Measurements from ENCODE around the gene THAP4. TPM values are rescaled to one million over a fixed set of nuclear protein-coding genes. Genes with fewer than 3 reads are reported as not detected.

The THAP4 gene
- total and polyA plus RNA-seq, 2 of the 13 experiments (the other 11 are each of a cell fraction or from before 2014, with no cell fraction given): 59.7 to 75.7 TPM

DNA sequence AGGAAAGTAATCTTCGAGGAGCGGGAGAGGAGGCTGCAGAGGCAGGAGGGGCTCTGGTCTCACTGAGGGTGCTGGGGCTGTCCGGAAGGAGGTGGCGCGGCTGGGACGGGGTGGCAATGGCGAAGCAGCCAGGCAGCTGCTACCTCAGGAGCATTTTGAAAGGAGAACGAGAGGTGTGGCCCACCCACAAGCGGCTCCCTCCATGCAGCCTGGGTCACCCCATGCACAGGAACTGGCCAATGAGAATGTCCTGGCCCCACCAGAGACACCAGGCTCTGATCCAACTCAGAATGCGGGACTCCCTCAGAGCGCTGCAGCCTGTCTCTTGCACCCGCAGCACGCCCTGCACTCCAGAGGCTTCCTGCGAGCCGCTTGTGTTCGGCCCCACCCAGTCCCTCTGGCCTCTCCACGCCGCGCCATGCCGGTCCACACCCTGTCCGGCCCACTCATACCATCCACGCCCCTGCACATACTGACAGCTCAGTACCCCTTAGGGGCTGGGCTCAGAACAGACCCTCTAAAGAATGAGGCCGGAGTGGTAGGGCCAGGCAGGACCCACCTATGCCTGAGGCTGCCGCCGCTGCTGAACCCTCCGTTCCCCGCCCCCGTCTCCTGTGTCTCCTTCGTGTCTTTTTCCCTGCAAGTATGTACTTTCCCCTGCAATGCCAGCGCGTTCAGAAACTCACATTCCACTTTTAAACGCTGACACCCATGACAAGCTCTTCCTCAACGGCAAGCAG is 84.8 kb downstream of the THAP4 start (continued):
- TF ChIP-seq ZNF34 (CRISPR knock-in tag; IDR thresholded peaks at IDR 0.05; ENCODE audit: borderline replicate concordance) (no peak), JDP2 (CRISPR knock-in tag; IDR thresholded peaks at IDR 0.05; ENCODE audit: borderline replicate concordance) (no peak), TAF1 (CRISPR knock-in tag; IDR thresholded peaks at IDR 0.05) (no peak; the same call in 1 of the 2 replicates), MAFK (conservative IDR thresholded peaks at IDR 0.05 in 1 of 2, IDR thresholded peaks at IDR 0.05 in 1 of 2; ENCODE audit: low read length in 2 of 2) (no peak), ZFP82 (CRISPR knock-in tag; IDR thresholded peaks at IDR 0.05; ENCODE audit: borderline replicate concordance) (no peak), ZNF274 (CRISPR knock-in tag; IDR thresholded peaks at IDR 0.05) (no peak), CHD4 (IDR thresholded peaks at IDR 0.05; ENCODE audit: borderline replicate concordance, low read length) (no peak), ZNF713 (CRISPR knock-in tag; IDR thresholded peaks at IDR 0.05) (no peak; the same call in 1 of the 2 replicates), FOXO1 (CRISPR knock-in tag; IDR thresholded peaks at IDR 0.05) (no peak)
- TF ChIP-seq, protein P1, sequence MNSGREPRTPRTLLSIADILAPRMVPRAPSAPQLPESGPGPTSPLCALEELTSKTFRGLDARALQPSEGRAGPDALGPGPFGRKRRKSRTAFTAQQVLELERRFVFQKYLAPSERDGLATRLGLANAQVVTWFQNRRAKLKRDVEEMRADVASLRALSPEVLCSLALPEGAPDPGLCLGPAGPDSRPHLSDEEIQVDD (CRISPR knock-in tag; IDR thresholded peaks at IDR 0.05; ENCODE audit: borderline replicate concordance): 0 out of 2 replicates have a peak, but pooled peaks have one; percentile 62
- TF ChIP-seq, protein P2, sequence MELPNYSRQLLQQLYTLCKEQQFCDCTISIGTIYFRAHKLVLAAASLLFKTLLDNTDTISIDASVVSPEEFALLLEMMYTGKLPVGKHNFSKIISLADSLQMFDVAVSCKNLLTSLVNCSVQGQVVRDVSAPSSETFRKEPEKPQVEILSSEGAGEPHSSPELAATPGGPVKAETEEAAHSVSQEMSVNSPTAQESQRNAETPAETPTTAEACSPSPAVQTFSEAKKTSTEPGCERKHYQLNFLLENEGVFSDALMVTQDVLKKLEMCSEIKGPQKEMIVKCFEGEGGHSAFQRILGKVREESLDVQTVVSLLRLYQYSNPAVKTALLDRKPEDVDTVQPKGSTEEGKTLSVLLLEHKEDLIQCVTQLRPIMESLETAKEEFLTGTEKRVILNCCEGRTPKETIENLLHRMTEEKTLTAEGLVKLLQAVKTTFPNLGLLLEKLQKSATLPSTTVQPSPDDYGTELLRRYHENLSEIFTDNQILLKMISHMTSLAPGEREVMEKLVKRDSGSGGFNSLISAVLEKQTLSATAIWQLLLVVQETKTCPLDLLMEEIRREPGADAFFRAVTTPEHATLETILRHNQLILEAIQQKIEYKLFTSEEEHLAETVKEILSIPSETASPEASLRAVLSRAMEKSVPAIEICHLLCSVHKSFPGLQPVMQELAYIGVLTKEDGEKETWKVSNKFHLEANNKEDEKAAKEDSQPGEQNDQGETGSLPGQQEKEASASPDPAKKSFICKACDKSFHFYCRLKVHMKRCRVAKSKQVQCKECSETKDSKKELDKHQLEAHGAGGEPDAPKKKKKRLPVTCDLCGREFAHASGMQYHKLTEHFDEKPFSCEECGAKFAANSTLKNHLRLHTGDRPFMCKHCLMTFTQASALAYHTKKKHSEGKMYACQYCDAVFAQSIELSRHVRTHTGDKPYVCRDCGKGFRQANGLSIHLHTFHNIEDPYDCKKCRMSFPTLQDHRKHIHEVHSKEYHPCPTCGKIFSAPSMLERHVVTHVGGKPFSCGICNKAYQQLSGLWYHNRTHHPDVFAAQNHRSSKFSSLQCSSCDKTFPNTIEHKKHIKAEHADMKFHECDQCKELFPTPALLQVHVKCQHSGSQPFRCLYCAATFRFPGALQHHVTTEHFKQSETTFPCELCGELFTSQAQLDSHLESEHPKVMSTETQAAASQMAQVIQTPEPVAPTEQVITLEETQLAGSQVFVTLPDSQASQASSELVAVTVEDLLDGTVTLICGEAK (IDR thresholded peaks at IDR 0.05): no peak
- TF ChIP-seq, protein P2 (CRISPR knock-in tag; IDR thresholded peaks at IDR 0.05): peak; percentile 24; the same call in 1 of the 2 replicates
- TF ChIP-seq, protein P3, sequence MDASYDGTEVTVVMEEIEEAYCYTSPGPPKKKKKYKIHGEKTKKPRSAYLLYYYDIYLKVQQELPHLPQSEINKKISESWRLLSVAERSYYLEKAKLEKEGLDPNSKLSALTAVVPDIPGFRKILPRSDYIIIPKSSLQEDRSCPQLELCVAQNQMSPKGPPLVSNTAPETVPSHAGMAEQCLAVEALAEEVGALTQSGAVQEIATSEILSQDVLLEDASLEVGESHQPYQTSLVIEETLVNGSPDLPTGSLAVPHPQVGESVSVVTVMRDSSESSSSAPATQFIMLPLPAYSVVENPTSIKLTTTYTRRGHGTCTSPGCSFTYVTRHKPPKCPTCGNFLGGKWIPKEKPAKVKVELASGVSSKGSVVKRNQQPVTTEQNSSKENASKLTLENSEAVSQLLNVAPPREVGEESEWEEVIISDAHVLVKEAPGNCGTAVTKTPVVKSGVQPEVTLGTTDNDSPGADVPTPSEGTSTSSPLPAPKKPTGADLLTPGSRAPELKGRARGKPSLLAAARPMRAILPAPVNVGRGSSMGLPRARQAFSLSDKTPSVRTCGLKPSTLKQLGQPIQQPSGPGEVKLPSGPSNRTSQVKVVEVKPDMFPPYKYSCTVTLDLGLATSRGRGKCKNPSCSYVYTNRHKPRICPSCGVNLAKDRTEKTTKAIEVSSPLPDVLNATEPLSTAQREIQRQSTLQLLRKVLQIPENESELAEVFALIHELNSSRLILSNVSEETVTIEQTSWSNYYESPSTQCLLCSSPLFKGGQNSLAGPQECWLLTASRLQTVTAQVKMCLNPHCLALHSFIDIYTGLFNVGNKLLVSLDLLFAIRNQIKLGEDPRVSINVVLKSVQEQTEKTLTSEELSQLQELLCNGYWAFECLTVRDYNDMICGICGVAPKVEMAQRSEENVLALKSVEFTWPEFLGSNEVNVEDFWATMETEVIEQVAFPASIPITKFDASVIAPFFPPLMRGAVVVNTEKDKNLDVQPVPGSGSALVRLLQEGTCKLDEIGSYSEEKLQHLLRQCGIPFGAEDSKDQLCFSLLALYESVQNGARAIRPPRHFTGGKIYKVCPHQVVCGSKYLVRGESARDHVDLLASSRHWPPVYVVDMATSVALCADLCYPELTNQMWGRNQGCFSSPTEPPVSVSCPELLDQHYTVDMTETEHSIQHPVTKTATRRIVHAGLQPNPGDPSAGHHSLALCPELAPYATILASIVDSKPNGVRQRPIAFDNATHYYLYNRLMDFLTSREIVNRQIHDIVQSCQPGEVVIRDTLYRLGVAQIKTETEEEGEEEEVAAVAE (CRISPR knock-in tag; IDR thresholded peaks at IDR 0.05; ENCODE audit: borderline replicate concordance): no peak
